Natural killer cell (primary cell): Measurements from ENCODE around the gene ABHD17A. TPM values are rescaled to one million over a fixed set of nuclear protein-coding genes. Genes with fewer than 3 reads are reported as not detected.

Experiments used
- ATAC-seq, 3 donors: fragments of 150-1000 bp in 2 of 3; fragments of 200-7000 bp in 1 of 3; cut with Tn5 transposase; 1 replicate in 1 of 3; 2 replicates in 2 of 3; pipeline ENCODE4 v1.10.0; 2021; ENCODE audit warnings: mild to moderate bottlenecking in 2 of 3, moderate library complexity in 2 of 3
- DNase-seq, 2 donors: peaks; one replicate each; pipeline versions ENCODE4 v3.0.0 to v3.0.0-alpha.2; 2013 to 2021; ENCODE audit warnings: mixed read lengths in 1 of 2
- H3K27ac ChIP-seq: one replicate; pipeline ENCODE4 v1.5.1; 2013; ENCODE audit warnings: mild to moderate bottlenecking, low read length
- H3K27me3 ChIP-seq: one replicate; pipeline ENCODE4 v1.6.1; 2013; ENCODE audit warnings: low read length; ENCODE audit not compliant: control insufficient read depth, insufficient read depth
- H3K36me3 ChIP-seq: one replicate; pipeline ENCODE4 v1.6.1; 2013; ENCODE audit warnings: low read length; ENCODE audit not compliant: control insufficient read depth, insufficient read depth
- H3K4me1 ChIP-seq: one replicate; pipeline ENCODE4 v1.6.1; 2013; ENCODE audit warnings: low read length; ENCODE audit not compliant: control insufficient read depth, insufficient read depth
- H3K4me3 ChIP-seq: one replicate; pipeline ENCODE4 v1.5.1; 2013; ENCODE audit warnings: low read length
- H3K9me3 ChIP-seq: one replicate; pipeline ENCODE4 v1.6.1; 2013; ENCODE audit warnings: low read length; ENCODE audit not compliant: control insufficient read depth, insufficient read depth
- H3K27ac Mint-ChIP-seq, 2 donors: one replicate each; pipeline ENCODE4 v1.8.0; 2022; ENCODE audit warnings: mild to moderate bottlenecking in 2 of 2, mixed read lengths in 2 of 2, moderate library complexity in 1 of 2
- H3K27me3 Mint-ChIP-seq, 2 donors: one replicate each; pipeline ENCODE4 v1.8.0; 2022; ENCODE audit warnings: low read depth in 2 of 2, mixed read lengths in 2 of 2
- H3K36me3 Mint-ChIP-seq: one replicate; pipeline ENCODE4 v1.8.0; 2022; ENCODE audit warnings: mixed read lengths
- H3K4me1 Mint-ChIP-seq, 2 donors: one replicate each; pipeline ENCODE4 v1.8.0; 2022; ENCODE audit warnings: mixed read lengths in 2 of 2
- H3K4me3 Mint-ChIP-seq: one replicate; pipeline ENCODE4 v1.8.0; 2022; ENCODE audit warnings: mild to moderate bottlenecking, moderate library complexity, mixed read lengths
- H3K9me3 Mint-ChIP-seq, 2 donors: one replicate each; pipeline ENCODE4 v1.8.0; 2022; ENCODE audit warnings: mixed read lengths in 2 of 2
- CTCF ChIP-seq: fragments of 200-600 bp; IDR thresholded peaks from one replicate; pipeline ENCODE4 v1.8.0; 2022; ENCODE audit warnings: antibody characterized with exemption
- WGBS: methylation state at CpG from one replicate; pipeline ENCODE4 v1.1.7; 2013; ENCODE audit warnings: missing lambda C conversion rate; ENCODE audit not compliant: insufficient coverage; 5-methylcytosine and 5-hydroxymethylcytosine counted together
- intact Hi-C: fragments of 100-400 bp; cut with micrococcal nuclease; formaldehyde crosslinking; loops from one replicate; pipeline ENCODE4 v1.14.2; 2022
- total RNA-seq, 4 donors: library from RNA; stranded (reverse); fragments of 120-200 nt in 1 of 4; gene quantifications; one replicate each; pipeline versions ENCODE4 v1.2.3 to v1.2.4, GENCODE V29; 2013 to 2022

The ABHD17A gene
- total RNA-seq, 3 donors from 2014 or later (not counting 1 experiment from before 2014, with no cell fraction given) = 554 to 652 (median 608) TPM

- 20% methylated on average over 10 of the region's 10 CpGs for WGBS
- no peak for DNase-seq
- H3K9me3 Mint-ChIP-seq = no peaks in the 10 kb centered on the region
- no peaks in the 10 kb centered on the region for H3K27me3 Mint-ChIP-seq
- TF ChIP-seq CTCF = no peak
- no peak for ATAC-seq
- intact Hi-C loops = no loop called here
- H3K4me1 Mint-ChIP-seq = peaks cover 25 to 31% of the 10 kb centered on the region in 2 donors
- H3K36me3 ChIP-seq = peaks cover 5% of the 10 kb centered on the region
- H3K27ac ChIP-seq = peak overlapping the region; percentile 26
- no peaks in the 10 kb centered on the region for H3K9me3 ChIP-seq
- H3K4me3 Mint-ChIP-seq = peak overlapping the region; percentile 78
- H3K4me3 ChIP-seq = no peak overlapping the region
- no peaks in the 10 kb centered on the region for H3K36me3 Mint-ChIP-seq
- H3K27ac Mint-ChIP-seq = peak overlapping the region; percentile 69 to 73
- no peaks in the 10 kb centered on the region for H3K27me3 ChIP-seq
- H3K4me1 ChIP-seq = peaks cover 48% of the 10 kb centered on the region
These were observed 24.4 kb upstream of the ABHD17A start for GRCh38 chr19:1909761-1910080.

- no peaks in the 10 kb centered on the region for H3K27me3 ChIP-seq
- H3K27ac Mint-ChIP-seq = peak overlapping the region; percentile 69 to 73
- no peak overlapping the region for H3K27ac ChIP-seq
- DNase-seq (no peak), ATAC-seq (no peak)
- 98% methylated on average over 13 of the region's 13 CpGs for WGBS
- TF ChIP-seq CTCF = no peak
- H3K27me3 Mint-ChIP-seq = no peaks in the 10 kb centered on the region
- H3K4me3 Mint-ChIP-seq = no peak overlapping the region
- intact Hi-C loops = no loop called here
- H3K36me3 ChIP-seq = peaks cover 3% of the 10 kb centered on the region
- no peaks in the 10 kb centered on the region for H3K36me3 Mint-ChIP-seq
- no peaks in the 10 kb centered on the region for H3K9me3 ChIP-seq
- peaks cover 25 to 35% of the 10 kb centered on the region in 2 donors for H3K4me1 Mint-ChIP-seq
- no peak overlapping the region for H3K4me3 ChIP-seq
- H3K9me3 Mint-ChIP-seq = no peaks in the 10 kb centered on the region
- peaks cover 58% of the 10 kb centered on the region for H3K4me1 ChIP-seq
These were observed 23.0 kb upstream of the ABHD17A start for GRCh38 chr19:1908364-1908678.

GRCh38 chr19:1907563-1908363 lies 22.5 kb upstream of the ABHD17A start:
- H3K4me1 Mint-ChIP-seq = peaks cover 25 to 35% of the 10 kb centered on the region in 2 donors
- Histone ChIP-seq H3K36me3 (no peaks in the 10 kb centered on the region), H3K27me3 (no peaks in the 10 kb centered on the region), H3K9me3 (no peaks in the 10 kb centered on the region), H3K4me1 (peaks cover 62% of the 10 kb centered on the region), H3K4me3 (no peak overlapping the region), H3K27ac (no peak overlapping the region)
- no peaks in the 10 kb centered on the region for H3K9me3 Mint-ChIP-seq
- H3K36me3 Mint-ChIP-seq = no peaks in the 10 kb centered on the region
- no peak for ATAC-seq
- H3K4me3 Mint-ChIP-seq = no peak overlapping the region
- WGBS = 86% methylated on average over 43 of the region's 43 CpGs
- DNase-seq = no peak
- no peaks in the 10 kb centered on the region for H3K27me3 Mint-ChIP-seq
- H3K27ac Mint-ChIP-seq = peak overlapping the region in 1 of 2 donors; percentile 8
- intact Hi-C loops = no loop called here
- TF ChIP-seq CTCF = no peak
